Measurements from ENCODE around the gene TMTC2.

DNA sequence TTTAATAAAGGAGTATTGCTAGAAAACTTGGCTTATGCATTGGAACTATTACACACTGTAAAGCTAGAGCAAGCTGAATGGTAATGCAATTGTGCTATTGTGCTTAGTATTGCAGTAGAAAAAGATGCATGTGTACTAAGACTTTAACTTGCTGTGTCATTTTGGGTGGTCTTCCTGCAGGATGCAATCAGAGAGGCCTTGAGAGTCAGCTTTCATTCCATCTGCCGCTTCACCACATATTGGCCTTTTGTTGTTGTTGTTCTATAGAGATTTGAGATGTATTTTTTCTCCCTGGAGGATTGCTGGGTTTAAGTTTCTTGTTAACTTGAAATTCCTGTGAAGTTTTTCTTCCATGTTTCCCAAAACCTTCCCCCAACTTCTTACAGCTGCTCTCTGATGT is 449.7 kb downstream of the TMTC2 start:
- TF ChIP-seq, protein P1, sequence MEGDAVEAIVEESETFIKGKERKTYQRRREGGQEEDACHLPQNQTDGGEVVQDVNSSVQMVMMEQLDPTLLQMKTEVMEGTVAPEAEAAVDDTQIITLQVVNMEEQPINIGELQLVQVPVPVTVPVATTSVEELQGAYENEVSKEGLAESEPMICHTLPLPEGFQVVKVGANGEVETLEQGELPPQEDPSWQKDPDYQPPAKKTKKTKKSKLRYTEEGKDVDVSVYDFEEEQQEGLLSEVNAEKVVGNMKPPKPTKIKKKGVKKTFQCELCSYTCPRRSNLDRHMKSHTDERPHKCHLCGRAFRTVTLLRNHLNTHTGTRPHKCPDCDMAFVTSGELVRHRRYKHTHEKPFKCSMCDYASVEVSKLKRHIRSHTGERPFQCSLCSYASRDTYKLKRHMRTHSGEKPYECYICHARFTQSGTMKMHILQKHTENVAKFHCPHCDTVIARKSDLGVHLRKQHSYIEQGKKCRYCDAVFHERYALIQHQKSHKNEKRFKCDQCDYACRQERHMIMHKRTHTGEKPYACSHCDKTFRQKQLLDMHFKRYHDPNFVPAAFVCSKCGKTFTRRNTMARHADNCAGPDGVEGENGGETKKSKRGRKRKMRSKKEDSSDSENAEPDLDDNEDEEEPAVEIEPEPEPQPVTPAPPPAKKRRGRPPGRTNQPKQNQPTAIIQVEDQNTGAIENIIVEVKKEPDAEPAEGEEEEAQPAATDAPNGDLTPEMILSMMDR (IDR thresholded peaks at IDR 0.05; ENCODE audit: low read length), result no peak
- no peak for TF ChIP-seq EZH2 (IDR thresholded peaks at IDR 0.05; ENCODE audit: borderline replicate concordance, low read length)
